Caki2 (cell line): Measurements from ENCODE around the gene SSU72. TPM values are rescaled to one million over a fixed set of nuclear protein-coding genes. Genes with fewer than 3 reads are reported as not detected.

ENCODE experiments used
- DNase-seq: peaks from one replicate; pipeline ENCODE4 v3.0.0-alpha.2; 2015; ENCODE audit warnings: low read depth
- in situ Hi-C: cut with HindIII; loops from 2 replicates; pipeline ENCODE4 v1.10.0; 2016; ENCODE audit warnings: low sequenced_read_pairs, low pct_unique_long_range_greater_than_20kb, mixed read lengths
- total RNA-seq: library from RNA; depleted of rRNA; stranded (reverse); fragments of >200 nt; shearing (Covaris generic); gene quantifications from 2 replicates; pipeline ENCODE4 v1.2.3, GENCODE V29; 2014; ENCODE audit warnings: low replicate concordance

The SSU72 gene
- total RNA-seq, 1 experiment from 2014 or later: 51.1 TPM

DNA sequence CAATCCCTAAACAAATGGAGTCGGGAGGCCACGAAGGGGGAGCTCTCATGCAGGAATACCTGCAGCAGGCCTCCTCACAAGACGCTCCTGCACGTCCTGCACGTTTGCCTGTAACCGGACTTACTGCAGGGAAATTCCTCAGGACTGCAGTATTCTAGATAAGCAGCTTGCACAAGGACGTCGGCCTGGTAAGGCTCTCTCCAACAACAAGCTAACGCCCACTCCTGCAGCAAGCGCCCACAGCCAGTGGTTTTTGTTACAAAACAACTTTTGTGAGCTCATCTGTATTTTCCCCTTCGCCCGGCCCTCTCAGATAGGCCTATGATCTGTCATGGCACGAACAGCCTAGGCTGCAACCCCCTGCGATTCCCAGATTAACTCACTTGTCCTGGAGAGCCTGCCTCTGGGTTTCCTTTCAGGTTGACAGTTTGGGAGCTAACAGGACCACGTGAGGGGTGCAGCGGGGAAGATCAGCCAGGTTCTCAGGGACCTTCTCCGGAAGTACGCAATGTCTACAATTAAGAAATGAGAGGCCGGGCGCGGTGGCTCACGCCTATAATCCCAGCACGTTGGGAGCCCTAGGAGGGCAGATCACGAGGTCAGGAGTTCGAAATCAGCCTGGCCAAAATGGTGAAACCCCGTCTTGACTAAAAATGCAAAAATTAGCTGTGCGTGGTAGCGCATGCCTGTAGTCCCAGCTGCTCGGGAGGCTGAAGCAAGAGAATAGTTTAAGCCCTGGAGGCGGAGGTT lies 39.7 kb upstream of the SSU72 start:
- DNase-seq: peak; percentile 75
- in situ Hi-C loops: no loop called here

DNA sequence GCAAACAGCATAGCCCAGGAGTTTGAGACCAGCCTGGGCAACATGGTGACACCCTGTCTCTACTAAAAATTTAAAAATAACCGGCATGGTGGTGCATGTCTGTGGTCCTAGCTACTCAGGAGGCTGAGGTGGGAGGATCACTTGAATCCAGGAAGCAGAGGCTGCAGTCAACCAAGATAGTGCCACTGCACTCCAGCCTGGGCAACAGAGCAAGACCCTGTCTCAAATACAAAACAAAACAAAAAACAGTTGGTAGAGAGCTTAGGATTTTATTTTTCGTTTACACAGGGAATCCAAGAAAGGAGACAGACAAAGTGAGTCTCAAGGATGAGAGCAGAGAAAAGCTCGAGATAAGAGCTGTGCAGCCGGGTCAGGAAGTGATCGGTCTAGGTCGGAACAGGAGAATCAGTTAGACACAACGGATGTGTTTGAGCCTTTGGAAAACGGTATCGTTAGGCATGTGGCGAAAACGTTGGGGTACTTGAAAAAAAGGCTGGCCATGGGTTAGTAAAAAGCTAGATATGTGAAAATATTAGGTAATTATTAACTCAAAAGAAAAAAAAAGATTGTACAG lies 38.9 kb upstream of the SSU72 start:
- in situ Hi-C loops: no loop called here
- no peak for DNase-seq

DNA sequence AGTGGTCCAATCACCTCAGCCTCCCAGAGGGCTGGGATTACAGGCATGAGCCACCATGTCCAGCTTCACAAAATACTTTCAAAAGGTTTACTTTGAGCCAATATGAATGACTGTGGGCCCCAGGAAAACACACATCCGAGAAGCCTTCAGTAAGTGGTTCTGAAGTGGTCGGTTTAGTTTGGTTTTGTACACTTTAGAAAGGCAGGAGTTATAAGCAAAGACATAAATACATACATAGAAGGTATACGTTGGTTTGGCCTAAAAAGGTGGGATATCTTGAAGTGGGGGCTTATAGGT lies 37.4 kb upstream of the SSU72 start:
- in situ Hi-C loops: no loop called here
- DNase-seq: no peak

DNA sequence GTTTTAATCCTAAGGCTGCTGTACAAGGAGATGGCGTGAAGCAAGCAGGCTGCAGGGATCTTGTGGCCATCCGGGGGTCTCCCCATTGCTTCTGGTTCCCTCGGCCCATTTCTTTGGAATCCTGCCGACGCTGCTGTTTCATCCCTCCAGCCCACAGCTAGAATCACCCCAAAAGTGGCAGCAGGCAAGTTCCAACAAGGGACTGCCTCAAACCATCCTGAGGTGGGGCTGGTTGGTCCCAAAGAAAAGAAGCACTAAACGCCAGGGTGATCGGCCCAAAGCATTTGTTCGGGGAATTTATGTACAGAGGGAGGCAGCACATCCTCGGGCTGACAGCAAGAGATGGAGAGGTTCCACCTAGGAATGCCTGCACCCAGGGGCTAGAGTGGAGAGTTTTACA lies 36.1 kb upstream of the SSU72 start:
- DNase-seq: no peak
- in situ Hi-C loops: no loop called here

DNA sequence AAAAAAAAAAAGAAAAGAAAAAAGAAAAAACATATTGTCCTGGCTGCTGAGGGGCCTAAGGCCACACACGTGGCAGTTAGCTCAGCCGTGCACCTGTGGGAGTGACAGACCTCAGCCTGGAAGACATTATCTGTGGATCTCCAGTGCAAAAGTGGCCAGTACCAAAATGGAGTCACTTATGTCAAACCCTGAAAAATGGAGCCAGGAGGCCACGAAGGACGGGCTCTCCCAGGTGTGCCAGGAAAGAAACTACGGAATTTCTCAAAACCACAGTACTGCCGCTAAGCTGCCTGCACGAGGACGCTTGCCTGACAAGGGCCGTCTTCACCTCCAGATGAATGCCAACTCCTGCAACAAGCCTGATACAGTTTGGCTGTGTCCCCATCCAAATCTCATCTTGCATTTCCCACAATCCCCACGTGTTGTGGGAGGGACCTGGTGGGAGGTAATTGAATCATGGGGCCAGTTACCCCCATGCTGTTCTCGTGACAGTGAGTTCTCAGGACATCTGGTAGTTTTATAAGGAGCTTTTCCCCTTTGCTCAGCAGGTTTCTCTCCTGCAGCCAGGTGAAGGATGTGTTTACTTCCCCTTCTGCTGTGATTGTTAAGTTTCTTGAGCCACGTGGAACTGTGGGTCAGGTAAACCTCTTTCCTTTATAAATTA lies 35.3 kb upstream of the SSU72 start:
- no peak for DNase-seq

DNA sequence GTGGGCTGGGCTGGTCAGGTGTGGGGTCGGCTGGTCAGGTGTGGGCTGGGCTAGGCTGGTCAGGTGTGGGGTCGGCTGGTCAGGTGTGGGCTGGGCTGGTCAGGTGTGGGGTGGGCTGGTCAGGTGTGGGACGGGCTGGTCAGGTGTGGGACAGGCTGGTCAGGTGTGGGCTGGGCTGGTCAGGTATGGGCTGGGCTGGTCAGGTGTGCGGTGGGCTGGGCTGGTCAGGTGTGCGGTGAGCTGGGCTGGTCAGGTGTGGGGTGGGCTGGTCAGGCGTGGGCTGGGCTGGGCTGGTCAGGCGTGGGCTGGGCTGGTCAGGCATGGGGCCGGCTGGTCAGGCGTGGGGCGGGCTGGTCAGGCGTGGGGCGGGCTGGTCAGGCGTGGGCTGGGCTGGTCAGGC lies 31.6 kb upstream of the SSU72 start:
- DNase-seq: no peak
- in situ Hi-C loops: no loop called here

More for the DNA sequence above, 35.3 kb upstream of the SSU72 start:
- in situ Hi-C loops: no loop called here

DNA sequence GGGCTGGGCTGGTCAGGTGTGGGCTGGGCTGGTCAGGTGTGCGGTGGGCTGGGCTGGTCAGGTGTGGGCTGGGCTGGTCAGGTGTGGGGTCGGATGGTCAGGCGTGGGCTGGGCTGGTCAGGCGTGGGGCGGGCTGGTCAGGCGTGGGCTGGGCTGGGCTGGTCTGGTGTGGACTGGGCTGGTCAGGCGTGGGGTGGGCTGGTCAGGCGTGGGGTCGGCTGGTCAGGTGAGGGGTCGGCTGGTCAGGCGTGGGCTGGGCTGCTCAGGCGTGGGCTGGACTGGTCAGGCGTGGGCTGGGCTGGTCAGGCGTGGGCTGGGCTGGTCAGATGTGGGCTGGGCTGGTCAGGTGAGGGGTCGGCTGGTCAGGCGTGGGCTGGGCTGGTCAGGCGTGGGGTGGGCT lies 31.1 kb upstream of the SSU72 start:
- in situ Hi-C loops: no loop called here
- no peak for DNase-seq

DNA sequence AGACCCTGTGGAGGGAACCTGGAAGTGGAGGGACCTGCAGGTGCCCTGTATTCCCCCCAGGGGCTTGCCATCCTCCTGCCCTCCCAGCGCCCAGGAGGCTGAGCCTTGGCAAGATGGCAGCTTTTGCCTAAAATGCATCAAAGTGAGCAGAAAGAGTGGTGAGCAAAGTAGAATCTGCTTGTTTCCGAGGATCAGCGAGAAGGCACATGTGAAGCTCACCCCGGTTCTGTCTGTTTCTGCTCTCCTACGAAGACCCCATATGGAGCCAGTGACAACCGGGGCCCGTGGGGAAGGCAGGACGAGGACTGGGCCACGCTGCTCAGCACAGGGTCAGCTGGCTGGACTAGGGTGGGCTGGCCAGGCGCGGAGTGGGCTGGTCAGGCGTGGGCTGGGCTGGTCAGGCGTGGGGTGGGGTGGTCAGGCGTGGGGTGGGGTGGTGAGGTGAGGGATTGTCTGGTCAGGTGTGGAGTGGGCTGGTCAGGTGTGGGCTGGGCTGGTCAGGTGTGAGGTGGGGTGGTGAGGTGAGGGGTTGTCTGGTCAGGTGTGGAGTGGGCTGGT lies 30.4 kb upstream of the SSU72 start:
- DNase-seq: no peak
- in situ Hi-C loops: no loop called here

DNA sequence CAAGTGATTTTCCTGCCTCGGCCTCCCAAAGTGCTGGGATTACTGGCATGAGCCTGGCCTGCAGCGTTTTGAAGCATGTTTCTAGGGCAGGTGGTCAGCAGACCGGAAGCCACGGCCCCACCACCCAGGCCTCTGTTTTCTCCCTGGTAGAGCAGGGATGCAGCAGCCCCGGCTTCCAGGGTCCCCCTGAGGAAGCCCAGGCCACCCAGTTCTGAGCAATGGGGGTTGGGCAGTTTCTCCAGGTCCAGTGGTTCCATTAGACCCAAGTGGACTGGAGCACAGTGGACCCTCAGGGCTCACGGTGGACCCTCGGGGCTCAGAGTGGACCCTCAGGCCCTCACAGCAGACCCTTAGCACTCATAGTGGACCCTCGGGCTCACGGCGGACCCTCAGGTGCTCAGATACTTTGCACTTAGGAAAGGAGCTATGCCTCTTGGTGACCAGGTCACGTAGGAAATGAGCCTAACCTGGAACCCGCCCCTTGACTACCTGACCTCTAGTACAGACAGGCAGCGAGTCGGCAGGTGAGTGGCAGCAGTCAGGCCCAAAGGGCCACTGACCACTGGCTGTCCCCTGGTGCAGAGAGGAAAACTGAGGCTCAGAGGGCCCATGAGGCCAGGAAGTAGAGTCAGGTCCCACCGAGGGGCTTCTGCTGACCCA lies 29.8 kb upstream of the SSU72 start:
- in situ Hi-C loops: no loop called here

DNA sequence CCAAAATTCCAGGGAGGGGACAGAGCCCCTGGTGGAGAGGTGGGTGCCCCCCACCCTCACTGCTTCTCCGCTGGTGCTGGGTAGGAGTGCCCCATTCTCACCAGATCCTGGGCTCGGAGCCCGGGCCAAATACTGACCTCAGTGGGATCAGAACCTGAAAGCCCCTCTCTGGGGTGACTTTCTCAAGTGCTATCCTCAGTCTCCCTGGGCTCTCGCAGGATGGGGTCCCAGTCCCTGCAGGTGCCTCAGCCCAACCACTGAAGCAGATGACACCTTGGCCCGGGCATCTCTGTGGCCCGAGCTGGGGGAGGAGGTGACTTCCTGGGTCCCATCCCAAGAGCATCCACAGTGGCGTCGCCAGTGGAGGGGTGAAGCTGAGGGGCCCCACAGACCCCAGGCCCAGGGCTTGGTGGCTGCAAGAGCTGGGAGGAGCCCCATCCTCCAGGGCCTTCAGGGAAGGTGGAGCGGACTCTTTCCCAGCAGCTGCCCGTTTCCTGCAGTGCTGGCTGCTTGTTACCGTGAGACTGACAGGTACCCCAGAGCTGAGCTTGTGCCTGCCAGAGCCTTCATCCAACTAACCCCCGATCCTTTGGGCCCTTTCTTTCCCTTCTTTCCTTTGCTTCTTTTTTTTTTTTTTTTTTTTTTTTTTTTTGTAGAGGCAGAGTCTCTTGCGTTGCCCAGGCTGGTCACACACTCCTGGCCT lies 29.2 kb upstream of the SSU72 start:
- DNase-seq: no peak
- in situ Hi-C loops: no loop called here

More for the DNA sequence above, 29.8 kb upstream of the SSU72 start:
- DNase-seq: no peak

DNA sequence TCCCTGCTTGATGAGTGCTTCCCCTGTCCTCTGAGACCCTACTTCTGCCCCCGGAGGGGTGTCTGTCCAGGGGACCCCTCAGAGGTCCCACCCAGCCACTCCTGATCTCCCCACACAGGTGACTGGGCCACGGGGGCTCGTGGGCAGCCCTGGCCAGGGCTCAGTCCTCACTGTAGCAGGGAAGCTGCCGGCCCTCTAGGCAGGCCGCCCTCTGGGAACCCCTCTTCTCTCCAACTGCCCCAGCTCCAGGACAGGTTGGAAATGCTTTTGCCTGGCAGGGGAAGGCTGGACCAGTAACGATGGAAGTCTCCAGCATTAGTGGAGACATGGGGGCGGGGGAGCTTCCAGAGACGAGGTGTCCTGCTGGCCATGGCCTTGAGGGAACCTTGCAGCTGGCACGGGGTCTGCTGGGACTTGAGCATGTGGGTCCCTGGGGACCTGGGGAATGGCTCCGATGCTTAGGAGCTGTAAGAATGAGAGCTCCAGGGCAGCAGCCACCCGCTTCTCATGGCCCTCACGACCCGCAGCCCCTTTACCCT lies 28.4 kb upstream of the SSU72 start:
- no peak for DNase-seq
- in situ Hi-C loops: no loop called here

DNA sequence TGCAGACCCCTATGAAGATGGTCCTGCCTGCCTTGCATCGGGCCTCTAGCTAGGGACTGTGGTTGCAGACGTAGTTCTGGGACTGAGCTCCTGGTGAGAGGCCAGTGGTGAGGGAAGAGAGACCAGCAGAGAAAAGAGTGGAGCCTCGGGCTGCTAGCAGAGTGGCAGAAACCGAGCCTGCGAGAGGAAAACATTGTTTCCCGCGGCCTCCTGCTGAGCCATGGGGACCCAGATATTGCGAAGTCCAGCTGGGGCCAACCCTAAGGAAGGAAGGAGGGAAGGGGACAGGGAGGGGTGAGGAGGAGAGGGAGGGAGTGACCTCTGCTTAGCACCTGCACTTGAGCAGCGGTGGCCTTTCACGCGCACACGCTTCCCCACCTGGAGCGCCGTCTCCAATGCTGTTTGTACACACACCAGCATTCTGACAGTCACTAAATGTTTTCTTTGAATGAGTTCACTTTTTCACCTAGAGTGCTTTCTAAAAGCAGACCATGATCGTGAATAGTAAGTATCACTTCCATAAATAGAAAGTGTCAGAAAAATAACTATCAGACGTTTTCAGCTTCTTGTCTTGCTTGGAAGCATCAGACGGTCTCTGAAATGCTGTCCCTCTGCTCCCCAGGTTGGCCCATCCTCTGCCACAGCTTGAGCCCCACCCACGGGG lies 27.8 kb upstream of the SSU72 start:
- in situ Hi-C loops: no loop called here
- DNase-seq: no peak

DNA sequence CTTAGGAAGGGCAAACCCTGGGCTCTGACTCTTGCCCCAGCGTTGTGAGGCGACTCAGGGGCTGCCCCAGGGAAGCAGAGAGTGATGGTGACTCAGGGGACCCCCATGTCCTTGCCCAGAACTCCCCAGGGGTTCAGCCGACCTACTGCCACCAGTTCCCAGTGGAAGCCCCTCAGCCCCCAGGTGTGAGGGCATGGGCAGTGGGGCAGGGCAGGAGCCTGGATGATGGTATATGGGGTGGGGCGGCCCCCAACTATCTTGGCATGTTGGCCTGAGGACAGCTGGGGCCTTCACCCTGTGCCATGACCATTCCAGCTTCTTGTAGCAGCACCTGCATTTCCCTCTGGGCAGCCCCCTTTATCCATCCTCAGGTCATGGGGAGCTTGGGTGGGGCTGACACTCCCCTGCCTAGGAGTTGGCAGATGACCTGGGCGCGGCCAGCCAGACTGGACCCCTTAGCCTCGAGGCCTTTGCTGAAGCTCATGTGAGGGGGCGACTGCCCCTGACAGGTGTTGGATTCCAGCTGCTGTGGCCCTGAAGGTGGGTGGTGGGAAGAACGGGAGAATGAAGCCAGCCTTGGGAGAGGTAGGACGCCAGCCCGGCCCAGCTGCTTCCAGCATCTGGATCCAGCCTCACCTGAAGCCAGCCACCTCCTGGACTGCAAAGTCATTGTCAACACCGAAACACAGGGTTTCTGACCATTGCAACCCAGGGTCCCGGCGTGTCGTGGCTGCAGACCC lies 27.1 kb upstream of the SSU72 start:
- in situ Hi-C loops: no loop called here
- no peak for DNase-seq

DNA sequence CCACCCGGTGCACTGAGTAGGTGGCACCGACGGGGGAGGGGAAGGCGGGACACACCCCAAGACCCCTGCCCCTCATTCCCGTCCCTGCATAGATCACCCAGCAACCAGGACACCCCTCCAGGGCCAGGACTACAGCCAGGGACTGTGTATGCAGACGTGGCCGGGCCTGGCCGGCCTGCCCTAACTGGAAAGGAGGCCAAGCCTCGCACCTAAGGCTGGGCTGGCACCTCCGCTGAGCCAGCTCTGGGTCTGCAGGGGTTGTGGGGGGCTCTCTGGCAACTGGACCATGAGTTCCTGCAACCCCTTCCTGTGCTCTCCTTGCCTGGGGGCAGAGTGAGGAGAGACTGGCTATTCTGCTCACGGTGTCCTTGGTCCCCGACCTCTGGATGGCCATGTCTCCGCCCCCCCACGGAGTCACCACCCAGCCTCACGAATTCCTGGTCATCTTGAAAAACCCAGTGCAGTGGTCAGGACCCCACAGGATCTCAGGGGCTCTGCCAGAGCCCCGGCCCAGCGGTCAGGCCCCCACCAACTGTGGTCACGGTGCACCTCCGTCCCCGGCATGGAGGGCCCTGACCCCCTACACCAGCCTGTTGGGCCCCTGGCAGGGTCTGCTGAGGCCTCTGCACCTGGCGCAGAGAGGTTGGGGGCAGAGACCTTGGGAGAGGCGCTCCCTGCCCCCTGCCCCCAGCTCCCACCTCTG lies 26.3 kb upstream of the SSU72 start:
- in situ Hi-C loops: no loop called here
- no peak for DNase-seq

DNA sequence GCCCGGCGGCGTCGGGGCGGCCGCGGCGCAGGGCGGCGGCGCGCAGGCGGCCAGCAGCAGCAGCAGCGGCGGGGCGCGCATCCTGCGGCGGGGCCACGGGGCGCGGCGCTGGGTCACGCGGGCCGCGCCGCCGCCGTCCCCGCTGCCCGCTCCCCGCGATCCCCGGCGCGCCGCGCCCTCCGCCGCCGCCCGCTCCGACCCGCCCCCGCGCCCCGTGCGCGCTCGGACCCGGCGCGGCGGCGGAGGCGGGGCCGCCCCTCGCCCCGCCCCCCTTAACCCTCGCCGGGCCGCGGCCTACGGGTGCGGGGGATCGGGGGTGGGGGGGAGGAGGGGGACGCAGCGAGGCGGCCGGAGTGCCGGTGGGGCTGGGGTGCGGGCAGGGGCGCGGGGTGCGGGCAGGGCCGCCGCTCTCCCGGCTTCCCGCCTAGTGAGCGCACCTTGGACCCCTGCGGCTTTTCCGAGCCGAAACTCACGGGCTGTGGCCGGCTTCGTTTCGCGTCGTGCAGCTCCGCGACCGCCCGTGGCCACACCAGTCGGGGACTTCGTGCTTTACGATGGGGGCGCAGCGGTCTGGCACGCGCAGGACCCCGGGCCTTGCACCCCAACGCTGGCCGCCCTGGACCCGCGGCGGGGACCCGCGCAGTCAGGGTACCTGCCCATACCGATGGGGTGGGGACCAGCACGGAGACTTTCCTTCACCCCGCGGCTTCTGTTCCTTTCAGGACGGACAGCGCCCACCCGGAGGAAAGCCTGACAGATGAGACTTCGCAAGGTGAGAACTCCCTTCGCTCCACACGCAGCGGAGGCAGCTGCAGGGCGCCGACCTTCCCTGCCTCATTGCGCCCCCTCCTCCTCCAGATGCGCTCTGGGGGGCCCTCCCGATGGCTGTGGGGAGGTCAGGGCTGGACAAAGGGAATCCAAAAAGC lies 25.5 kb upstream of the SSU72 start, which contains the start of gene FNDC10:
Gene FNDC10, minus strand, starts transcription at position 201 of the 926 bp plus-strand sequence. Its CDS starts 120 bp downstream, at position 81.
- in situ Hi-C loops: no loop called here
- no peak for DNase-seq
